ENCODE data around the gene PCDHB14. TPM values are rescaled to one million over a fixed set of nuclear protein-coding genes. Genes with fewer than 3 reads are reported as not detected.
"Not testable (repeated sequence)": the region's sequence is repeated elsewhere in the genome, so short reads cannot be mapped to it uniquely, and the experiment has no call there.

The PCDHB14 gene
- total RNA-seq, 1 experiment from 2014 or later: 2.4 TPM

DNA sequence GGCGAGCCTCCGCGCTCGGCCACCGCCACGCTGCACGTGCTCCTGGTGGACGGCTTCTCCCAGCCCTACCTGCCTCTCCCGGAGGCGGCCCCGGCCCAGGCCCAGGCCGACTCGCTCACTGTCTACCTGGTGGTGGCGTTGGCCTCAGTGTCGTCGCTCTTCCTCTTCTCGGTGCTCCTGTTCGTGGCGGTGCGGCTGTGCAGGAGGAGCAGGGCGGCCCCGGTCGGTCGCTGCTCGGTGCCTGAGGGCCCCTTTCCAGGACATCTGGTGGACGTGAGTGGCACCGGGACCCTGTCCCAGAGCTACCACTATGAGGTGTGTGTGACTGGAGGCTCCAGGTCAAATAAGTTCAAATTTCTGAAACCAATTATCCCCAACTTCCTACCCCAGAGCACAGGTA is 12.3 kb upstream of the PCDHB14 start:
- H3K4me2 ChIP-seq (ENCODE audit: insufficient read depth, insufficient read length, low read length); H3K23me2 ChIP-seq (ENCODE audit: insufficient read length, low read depth, low read length, poor library complexity, severe bottlenecking); H3K9me3 ChIP-seq (ENCODE audit: control insufficient read depth, low read depth, low read length): not testable (repeated sequence)

More for the DNA sequence above, 12.3 kb upstream of the PCDHB14 start:
- not testable (repeated sequence) for DNase-seq; H2AFZ ChIP-seq (ENCODE audit: low read length); H3K23ac ChIP-seq (ENCODE audit: insufficient read length, low read depth, low read length); H3K18ac ChIP-seq (ENCODE audit: insufficient read length, low read depth, low read length); H3K56ac ChIP-seq (ENCODE audit: insufficient read length, low read depth, low read length); H4K91ac ChIP-seq (ENCODE audit: insufficient read length, low read depth, low read length); H3K14ac ChIP-seq (ENCODE audit: insufficient read depth, low read length); H3K79me2 ChIP-seq (ENCODE audit: insufficient read depth, low read length); H4K20me1 ChIP-seq (ENCODE audit: control insufficient read depth, insufficient read depth, insufficient read length); H4K8ac ChIP-seq (replicated peaks; ENCODE audit: insufficient read length, low read depth, low read length); H2BK5ac ChIP-seq (ENCODE audit: insufficient read length, low read length); H3K4ac ChIP-seq (ENCODE audit: low read depth, low read length); H2BK15ac ChIP-seq (ENCODE audit: low read depth, low read length); H4K5ac ChIP-seq (ENCODE audit: insufficient read length, low read depth, low read length); H2BK12ac ChIP-seq (ENCODE audit: insufficient read length, low read depth, low read length); H3K27me3 ChIP-seq (ENCODE audit: insufficient read depth, low read length); H2AK5ac ChIP-seq (ENCODE audit: insufficient read length, low read length); H3K27ac ChIP-seq (ENCODE audit: insufficient read length, low read depth, low read length); H2BK120ac ChIP-seq (ENCODE audit: low read depth, low read length, poor library complexity, severe bottlenecking); H3K79me1 ChIP-seq (ENCODE audit: insufficient read depth, low read depth, low read length, poor library complexity, severe bottlenecking); H3K27ac Mint-ChIP-seq; H3K9ac ChIP-seq (ENCODE audit: extremely low read depth, insufficient read length, low read length); H3T11ph ChIP-seq (ENCODE audit: low read length); H3K4me1 ChIP-seq (ENCODE audit: insufficient read depth, low read length); H3K4me3 Mint-ChIP-seq; H2BK20ac ChIP-seq (ENCODE audit: low read depth, low read length, poor library complexity, severe bottlenecking)
- H3K27me3 Mint-ChIP-seq (ENCODE audit: low read depth): peaks cover 16% of the 10 kb centered on the region
- H3K9me3 Mint-ChIP-seq: peaks cover 25 to 31% of the 10 kb centered on the region in 2 experiments
- H3K4me1 Mint-ChIP-seq: peaks cover 4 to 14% of the 10 kb centered on the region in 2 experiments; a peak in 3 of 4 replicates
- peaks cover 11 to 23% (median 16%) of the 10 kb centered on the region in 3 experiments for H3K36me3 Mint-ChIP-seq (ENCODE audit: insufficient read depth in 1 of 3, low read depth in 3 of 3)
- WGBS (ENCODE audit: extremely low coverage, insufficient read length, low lambda C conversion rate): no CpG with 5 or more reads among the region's 27 CpGs
